HFFc6 (cell line): ENCODE measurements around the gene LMNTD2. TPM values are rescaled to one million over a fixed set of nuclear protein-coding genes. Genes with fewer than 3 reads are reported as not detected.

Experiments used
- DNase-seq: peaks from one replicate; pipeline ENCODE4 v3.0.0-alpha.2; 2018
- H3K27ac Mint-ChIP-seq: 2 replicates; pipeline ENCODE4 v1.8.0; 2020; ENCODE audit warnings: mild to moderate bottlenecking, mixed read lengths
- H3K27me3 Mint-ChIP-seq: 2 replicates; pipeline ENCODE4 v1.8.0; 2021; ENCODE audit warnings: mild to moderate bottlenecking, moderate library complexity, mixed read lengths; ENCODE audit not compliant: insufficient read depth
- H3K36me3 Mint-ChIP-seq: 2 replicates; pipeline ENCODE4 v1.8.0; 2021; ENCODE audit warnings: low read depth, mixed read lengths
- H3K4me1 Mint-ChIP-seq: 2 replicates; pipeline ENCODE4 v1.8.0; 2020; ENCODE audit warnings: low read depth, mixed read lengths
- H3K4me3 Mint-ChIP-seq: 2 replicates; pipeline ENCODE4 v1.8.0; 2020; ENCODE audit warnings: mild to moderate bottlenecking, moderate library complexity, mixed read lengths
- H3K9me3 Mint-ChIP-seq: 2 replicates; pipeline ENCODE4 v1.8.0; 2020; ENCODE audit warnings: mild to moderate bottlenecking, mixed read lengths
- total RNA-seq, 6 experiments: library from RNA; stranded (reverse); fragmentation: NEBNext Ultra II Directional; extraction: Animal tissue kit (Norgen Biotek cat#: 25700); gene quantifications; 2 replicates in 1 of 6; 3 replicates in 5 of 6; pipeline ENCODE4 v1.2.3, GENCODE V29; 2021
- TF ChIP-seq, protein P1 (sequence below): fragments of 200-600 bp; sonication (generic); IDR thresholded peaks from 2 replicates; pipeline ENCODE4 v1.5.0; 2021; ENCODE audit warnings: antibody characterized with exemption, mild to moderate bottlenecking

Gene LMNTD2
- total RNA-seq, 6 experiments from 2014 or later, result 0.37 to 2.3 (median 0.97) TPM

GRCh38 chr11:558503-558902 lies 2.0 kb downstream of the LMNTD2 start:
- DNase-seq, result no peak
- Mint-ChIP-seq H3K4me1 (no peaks in the 10 kb centered on the region), H3K27me3 (peaks cover 10% of the 10 kb centered on the region), H3K36me3 (no peaks in the 10 kb centered on the region), H3K27ac (no peak overlapping the region), H3K4me3 (no peak overlapping the region), H3K9me3 (no peaks in the 10 kb centered on the region)
- TF ChIP-seq, protein P1, sequence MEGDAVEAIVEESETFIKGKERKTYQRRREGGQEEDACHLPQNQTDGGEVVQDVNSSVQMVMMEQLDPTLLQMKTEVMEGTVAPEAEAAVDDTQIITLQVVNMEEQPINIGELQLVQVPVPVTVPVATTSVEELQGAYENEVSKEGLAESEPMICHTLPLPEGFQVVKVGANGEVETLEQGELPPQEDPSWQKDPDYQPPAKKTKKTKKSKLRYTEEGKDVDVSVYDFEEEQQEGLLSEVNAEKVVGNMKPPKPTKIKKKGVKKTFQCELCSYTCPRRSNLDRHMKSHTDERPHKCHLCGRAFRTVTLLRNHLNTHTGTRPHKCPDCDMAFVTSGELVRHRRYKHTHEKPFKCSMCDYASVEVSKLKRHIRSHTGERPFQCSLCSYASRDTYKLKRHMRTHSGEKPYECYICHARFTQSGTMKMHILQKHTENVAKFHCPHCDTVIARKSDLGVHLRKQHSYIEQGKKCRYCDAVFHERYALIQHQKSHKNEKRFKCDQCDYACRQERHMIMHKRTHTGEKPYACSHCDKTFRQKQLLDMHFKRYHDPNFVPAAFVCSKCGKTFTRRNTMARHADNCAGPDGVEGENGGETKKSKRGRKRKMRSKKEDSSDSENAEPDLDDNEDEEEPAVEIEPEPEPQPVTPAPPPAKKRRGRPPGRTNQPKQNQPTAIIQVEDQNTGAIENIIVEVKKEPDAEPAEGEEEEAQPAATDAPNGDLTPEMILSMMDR, result no peak

DNA sequence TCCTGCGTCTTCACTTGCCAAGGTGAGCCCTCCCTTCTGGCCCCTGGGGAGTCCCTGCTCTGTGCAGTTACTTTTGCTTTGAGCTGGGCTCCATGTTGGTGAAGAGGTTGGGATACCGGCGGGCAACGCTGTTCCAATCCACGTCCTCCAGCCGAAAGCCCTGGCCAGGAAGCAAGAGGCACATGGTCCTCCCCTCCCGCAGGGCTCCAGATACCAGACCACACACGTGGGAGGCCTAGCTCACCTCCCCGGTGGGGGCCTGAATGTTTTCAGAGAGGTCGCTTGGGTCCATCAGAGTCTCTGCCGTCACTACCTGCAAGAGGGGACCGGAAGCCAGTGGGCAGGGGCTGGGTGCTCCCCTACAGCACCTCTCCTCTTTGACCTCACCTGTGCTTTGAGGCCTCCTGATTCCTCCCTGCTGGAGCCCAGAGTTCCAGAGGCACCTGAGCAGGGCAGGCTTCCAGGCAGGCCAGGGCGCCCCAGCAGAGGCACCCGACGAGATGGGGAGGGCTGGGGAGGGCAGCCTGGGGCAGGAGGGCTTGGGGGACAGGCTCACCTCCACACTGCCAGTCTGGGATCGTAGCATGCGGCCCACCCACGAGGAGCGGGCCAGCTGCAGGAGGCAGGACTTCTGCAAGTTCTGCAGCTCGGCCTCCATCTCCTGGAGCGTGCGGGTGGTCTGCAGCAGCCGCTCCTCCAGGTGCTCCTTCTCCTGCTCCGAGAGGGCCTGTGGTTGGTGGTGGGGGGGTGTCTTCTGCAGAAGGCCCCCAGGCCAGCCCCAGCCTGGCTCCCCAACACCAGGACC lies 3.0 kb downstream of the LMNTD2 start:
- no peak overlapping the region for H3K4me3 Mint-ChIP-seq
- no peaks in the 10 kb centered on the region for H3K36me3 Mint-ChIP-seq
- H3K27ac Mint-ChIP-seq, result no peak overlapping the region
- TF ChIP-seq, protein P1, result no peak
- H3K4me1 Mint-ChIP-seq, result no peaks in the 10 kb centered on the region
- H3K27me3 Mint-ChIP-seq, result peaks cover 10% of the 10 kb centered on the region
- no peak for DNase-seq
- no peaks in the 10 kb centered on the region for H3K9me3 Mint-ChIP-seq

GRCh38 chr11:556662-557256 lies 3.8 kb downstream of the LMNTD2 start:
- TF ChIP-seq, protein P1, result no peak
- H3K27ac Mint-ChIP-seq, result no peak overlapping the region
- no peaks in the 10 kb centered on the region for H3K4me1 Mint-ChIP-seq
- H3K9me3 Mint-ChIP-seq, result no peaks in the 10 kb centered on the region
- DNase-seq, result no peak
- H3K4me3 Mint-ChIP-seq, result no peak overlapping the region
- H3K27me3 Mint-ChIP-seq, result peaks cover 10% of the 10 kb centered on the region
- H3K36me3 Mint-ChIP-seq, result no peaks in the 10 kb centered on the region

DNA sequence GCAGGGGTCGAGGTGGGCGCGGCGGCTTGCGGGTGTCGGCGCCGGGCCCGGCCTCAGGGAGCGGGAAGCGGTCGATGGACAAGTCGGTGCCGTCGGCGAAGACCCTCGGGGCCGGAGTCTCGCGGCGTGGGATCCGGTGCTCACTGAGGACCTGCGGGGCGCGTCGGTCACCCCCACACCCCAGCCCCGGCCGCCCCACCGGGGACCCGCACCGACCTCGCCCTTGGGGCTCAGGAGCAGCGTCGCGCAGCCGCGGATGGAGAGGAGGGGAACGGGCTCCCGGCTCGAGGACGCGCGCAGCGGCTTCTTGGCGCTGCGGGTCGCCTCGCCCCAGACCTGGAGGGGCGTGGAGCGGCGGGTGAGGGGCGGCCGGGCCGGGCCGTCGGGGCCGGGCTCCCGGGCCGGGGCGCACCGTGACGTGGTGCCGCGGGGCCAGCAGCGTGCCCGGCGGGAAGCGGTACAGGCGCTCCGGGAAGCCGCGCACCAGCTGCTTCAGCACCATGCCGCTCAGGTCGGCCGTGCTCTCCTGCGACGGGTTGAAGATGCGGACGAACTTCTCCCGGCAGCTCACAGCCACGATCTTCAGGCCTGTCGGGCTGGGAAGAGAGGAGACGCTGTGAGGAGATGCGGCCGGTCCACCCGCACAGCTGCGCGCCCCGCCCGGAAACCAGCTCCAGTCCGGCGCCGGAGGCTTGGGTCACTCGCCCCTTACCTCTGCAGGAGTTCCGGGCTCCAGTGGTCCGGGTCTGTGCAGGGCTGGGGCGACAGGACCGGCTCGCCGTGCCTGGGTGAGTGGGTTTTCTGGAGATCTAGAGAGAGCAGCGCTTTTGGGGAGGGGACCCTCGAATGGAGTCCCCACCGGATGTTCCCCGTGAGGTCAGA lies 4.5 kb downstream of the LMNTD2 start:
- Mint-ChIP-seq H3K9me3 (no peaks in the 10 kb centered on the region), H3K27ac (no peak overlapping the region), H3K4me1 (no peaks in the 10 kb centered on the region), H3K27me3 (peaks cover 10% of the 10 kb centered on the region), H3K36me3 (no peaks in the 10 kb centered on the region), H3K4me3 (no peak overlapping the region)
- DNase-seq, result no peak
- TF ChIP-seq, protein P1, result no peak

GRCh38 chr11:555227-555779 lies 5.2 kb downstream of the LMNTD2 start:
- TF ChIP-seq, protein P1, result peak; percentile 39; the same call in 1 of the 2 replicates
- Mint-ChIP-seq H3K4me1 (no peaks in the 10 kb centered on the region), H3K27ac (no peak overlapping the region), H3K4me3 (no peak overlapping the region), H3K36me3 (no peaks in the 10 kb centered on the region), H3K27me3 (peaks cover 10% of the 10 kb centered on the region), H3K9me3 (no peaks in the 10 kb centered on the region)
- DNase-seq, result no peak
